Measurements from ENCODE around the gene PKNOX2. TPM values are rescaled to one million over a fixed set of nuclear protein-coding genes. Genes with fewer than 3 reads are reported as not detected.

The PKNOX2 gene
- polyA plus RNA-seq, 1 experiment, result 0.02 TPM

GRCh38 chr11:125156346-125157117 lies 8.0 kb upstream of the PKNOX2 start:
- ChIA-PET POLR2A (interaction anchor here (0.7 kb wide), 1 partner anchor 15 kb away, joined by 4 read pairs; no protein-coding TSS in a partner anchor), CTCF (interaction anchor here (0.7 to 1.7 kb wide), 2 partner anchors 11 to 249 kb away, joined by 3 to 5 read pairs; no protein-coding TSS in a partner anchor)
- no peak for DNase-seq (ENCODE audit: low read depth)
- TF ChIP-seq CTCF (IDR thresholded peaks at IDR 0.05; ENCODE audit: insufficient read depth, low read depth, low read length), result no peak
- peaks cover 11% of the 10 kb centered on the region for H3K27me3 ChIP-seq (ENCODE audit: control insufficient read depth, insufficient read depth, low read length)
- H3K4me3 ChIP-seq (ENCODE audit: low read depth, low read length), result no peak overlapping the region
- H3K36me3 ChIP-seq (ENCODE audit: control insufficient read depth, insufficient read depth, low read length), result no peaks in the 10 kb centered on the region

GRCh38 chr11:125157118-125157733 lies 7.3 kb upstream of the PKNOX2 start:
- CTCF ChIA-PET, result interaction anchor here (0.7 to 1.7 kb wide), 4 partner anchors 11 to 248 kb away, joined by 3 to 6 read pairs (median 4); no protein-coding TSS in a partner anchor
- TF ChIP-seq CTCF (IDR thresholded peaks at IDR 0.05; ENCODE audit: insufficient read depth, low read depth, low read length), result no peak
- DNase-seq (ENCODE audit: low read depth), result no peak
- Histone ChIP-seq H3K4me3 (ENCODE audit: low read depth, low read length) (no peak overlapping the region), H3K27me3 (ENCODE audit: control insufficient read depth, insufficient read depth, low read length) (peaks cover 13% of the 10 kb centered on the region), H3K36me3 (ENCODE audit: control insufficient read depth, insufficient read depth, low read length) (no peaks in the 10 kb centered on the region)
- POLR2A ChIA-PET, result no interaction called here

- no peak for TF ChIP-seq CTCF (IDR thresholded peaks at IDR 0.05; ENCODE audit: insufficient read depth, low read depth, low read length)
- Histone ChIP-seq H3K36me3 (ENCODE audit: control insufficient read depth, insufficient read depth, low read length) (no peaks in the 10 kb centered on the region), H3K27me3 (ENCODE audit: control insufficient read depth, insufficient read depth, low read length) (peaks cover 17% of the 10 kb centered on the region), H3K4me3 (ENCODE audit: low read depth, low read length) (no peak overlapping the region)
- CTCF ChIA-PET, result interaction anchor here (0.6 to 1.7 kb wide), 3 partner anchors 16 to 414 kb away, joined by 3 to 6 read pairs (median 3); no protein-coding TSS in a partner anchor
- POLR2A ChIA-PET, result no interaction called here
- DNase-seq (ENCODE audit: low read depth), result no peak
Observed at GRCh38 chr11:125157953-125158680, 6.4 kb upstream of the PKNOX2 start.

GRCh38 chr11:125162743-125163142 lies 1.8 kb upstream of the PKNOX2 start:
- peaks cover 43% of the 10 kb centered on the region for H3K27me3 ChIP-seq (ENCODE audit: control insufficient read depth, insufficient read depth, low read length)
- H3K4me3 ChIP-seq (ENCODE audit: low read depth, low read length), result no peak overlapping the region
- CTCF ChIA-PET, result interaction anchor here (1.1 to 2.6 kb wide), 6 partner anchors 9 to 242 kb away, joined by 3 to 14 read pairs (median 6); no protein-coding TSS in a partner anchor
- POLR2A ChIA-PET, result no interaction called here
- H3K36me3 ChIP-seq (ENCODE audit: control insufficient read depth, insufficient read depth, low read length), result no peaks in the 10 kb centered on the region
- DNase-seq (ENCODE audit: low read depth), result no peak
- no peak for TF ChIP-seq CTCF (IDR thresholded peaks at IDR 0.05; ENCODE audit: insufficient read depth, low read depth, low read length)

Data from BJ (cell line).